GM23248 (cell line): ENCODE results near the gene SLC6A5. TPM values are rescaled to one million over a fixed set of nuclear protein-coding genes. Genes with fewer than 3 reads are reported as not detected.

Experiments
- DNase-seq: peaks from one replicate; pipeline ENCODE4 v3.0.0-alpha.2; 2015
- H2AFZ ChIP-seq: fragments of 200-600 bp; sonication (generic); 2 replicates; pipeline ENCODE4 v1.6.1; 2016; ENCODE audit warnings: antibody characterized with exemption
- H3F3A ChIP-seq: fragments of 200-600 bp; sonication (generic); 2 replicates; pipeline ENCODE4 v1.6.1; 2016; ENCODE audit warnings: mild to moderate bottlenecking, antibody characterized with exemption, mixed run types; ENCODE audit not compliant: insufficient read depth
- H3K27ac ChIP-seq: fragments of 200-600 bp; sonication (generic); 2 replicates; pipeline ENCODE4 v1.5.1; 2016; ENCODE audit warnings: mild to moderate bottlenecking
- H3K27me3 ChIP-seq: fragments of 200-600 bp; sonication (generic); replicated peaks from 2 replicates; pipeline ENCODE4 v1.6.1; 2016; ENCODE audit warnings: mild to moderate bottlenecking; ENCODE audit not compliant: insufficient read depth
- H3K36me3 ChIP-seq: fragments of 200-600 bp; sonication (generic); 2 replicates; pipeline ENCODE4 v1.6.1; 2016; ENCODE audit warnings: low read depth, mild to moderate bottlenecking
- H3K4me1 ChIP-seq: fragments of 200-600 bp; sonication (generic); 2 replicates; pipeline ENCODE4 v1.6.1; 2016; ENCODE audit warnings: mild to moderate bottlenecking; ENCODE audit not compliant: insufficient read depth
- H3K4me2 ChIP-seq: fragments of 200-600 bp; sonication (generic); one replicate; pipeline ENCODE4 v1.6.1; 2016; ENCODE audit warnings: mild to moderate bottlenecking; ENCODE audit not compliant: unreplicated experiment
- H3K4me3 ChIP-seq: fragments of 200-600 bp; sonication (generic); 2 replicates; pipeline ENCODE4 v1.5.1; 2016; ENCODE audit warnings: mild to moderate bottlenecking
- H3K79me2 ChIP-seq: fragments of 200-600 bp; sonication (generic); 2 replicates; pipeline ENCODE4 v1.6.1; 2016; ENCODE audit warnings: mild to moderate bottlenecking; ENCODE audit not compliant: insufficient read depth
- H3K9ac ChIP-seq: fragments of 200-600 bp; sonication (generic); 2 replicates; pipeline ENCODE4 v1.6.1; 2016; ENCODE audit warnings: mild to moderate bottlenecking
- H3K9me2 ChIP-seq: fragments of 200-600 bp; sonication (generic); 2 replicates; pipeline ENCODE4 v1.6.1; 2016; ENCODE audit warnings: mixed run types, mild to moderate bottlenecking, moderate library complexity; ENCODE audit not compliant: insufficient read depth
- H3K9me3 ChIP-seq: fragments of 200-600 bp; sonication (generic); one replicate; pipeline ENCODE4 v1.6.1; 2017; ENCODE audit warnings: low read depth
- H4K20me1 ChIP-seq: fragments of 200-600 bp; sonication (generic); 2 replicates; pipeline ENCODE4 v1.6.0; 2016; ENCODE audit not compliant: insufficient read depth
- EZH2 ChIP-seq: fragments of 200-600 bp; sonication (generic); IDR thresholded peaks from 2 replicates; pipeline ENCODE4 v1.6.1; 2018; ENCODE audit warnings: antibody characterized with exemption, mild to moderate bottlenecking; ENCODE audit not compliant: insufficient read depth, poor library complexity, severe bottlenecking
- EZH2phosphoT487 ChIP-seq: fragments of 200-600 bp; sonication (generic); IDR thresholded peaks from 2 replicates; pipeline ENCODE4 v1.6.1; 2018; ENCODE audit warnings: antibody characterized with exemption, moderate library complexity, mild to moderate bottlenecking, low read depth; ENCODE audit not compliant: insufficient read depth
- WGBS, 2 experiments: methylation state at CpG; one replicate each; pipeline ENCODE4 v1.1.6; 2015 to 2017; ENCODE audit warnings: low lambda C conversion rate in 2 of 2, low coverage in 1 of 2; ENCODE audit errors: missing lambda C conversion rate in 2 of 2; 5-methylcytosine and 5-hydroxymethylcytosine counted together
- in situ Hi-C: fragments of 300-500 bp; cut with MboI; formaldehyde crosslinking; loops from 2 replicates; pipeline ENCODE4 v1.15.0; 2020
- polyA plus RNA-seq: library from polyadenylated mRNA; unstranded; fragments of >200 nt; fragmentation: Nextera tagmentation; extraction: Ambion mirVana; gene quantifications from 2 replicates; pipeline ENCODE4 v1.2.1, GENCODE V29; 2016
- total RNA-seq: library from RNA; depleted of rRNA; stranded (reverse); fragments of >200 nt; shearing (Covaris generic); gene quantifications from 2 replicates; pipeline ENCODE4 v1.2.3, GENCODE V29; 2014

Gene SLC6A5
- total and polyA plus RNA-seq, 2 experiments from 2014 or later: not detected

- Histone ChIP-seq H4K20me1 (no peaks in the 10 kb centered on the region), H3K4me2 (no peak overlapping the region), H3K9me3 (no peaks in the 10 kb centered on the region), H3F3A (no peaks in the 10 kb centered on the region), H3K9ac (no peak overlapping the region), H3K4me3 (no peak overlapping the region), H3K27ac (no peak overlapping the region), H3K4me1 (no peaks in the 10 kb centered on the region), H3K79me2 (no peaks in the 10 kb centered on the region), H2AFZ (no peak overlapping the region), H3K9me2 (no peaks in the 10 kb centered on the region), H3K27me3 (no peaks in the 10 kb centered on the region), H3K36me3 (no peaks in the 10 kb centered on the region)
- in situ Hi-C loops: loop anchor here (25.0 kb wide), 1 partner anchor 864 kb away; no protein-coding TSS in a partner anchor
- 35 to 36% methylated on average over 4 of the region's 4 CpGs for WGBS, 2 experiments
- peak; percentile 52 for DNase-seq
- TF ChIP-seq EZH2phosphoT487 (no peak), EZH2 (no peak)
Observed at GRCh38 chr11:20647976-20648565, 48.7 kb downstream of the SLC6A5 start.

- no peak overlapping the region for H3K4me2 ChIP-seq
- H3K79me2 ChIP-seq: no peaks in the 10 kb centered on the region
- H2AFZ ChIP-seq: no peak overlapping the region
- H3K4me1 ChIP-seq: no peaks in the 10 kb centered on the region
- in situ Hi-C loops: no loop called here
- H3K27me3 ChIP-seq: peaks cover 19% of the 10 kb centered on the region
- H3K9me2 ChIP-seq: no peaks in the 10 kb centered on the region
- no peak overlapping the region for H3K9ac ChIP-seq
- H4K20me1 ChIP-seq: no peaks in the 10 kb centered on the region
- H3F3A ChIP-seq: no peaks in the 10 kb centered on the region
- no peak for TF ChIP-seq EZH2phosphoT487
- no peak for TF ChIP-seq EZH2
- no peak for DNase-seq
- H3K36me3 ChIP-seq: no peaks in the 10 kb centered on the region
- no peak overlapping the region for H3K4me3 ChIP-seq
- H3K9me3 ChIP-seq: no peaks in the 10 kb centered on the region
- no peak overlapping the region for H3K27ac ChIP-seq
- 46 to 50% methylated on average over 13 of the region's 13 CpGs for WGBS, 2 experiments
Observed at GRCh38 chr11:20652150-20652806, 52.9 kb downstream of the SLC6A5 start.

- 0 to 2% methylated on average over 3 of the region's 3 CpGs for WGBS, 2 experiments
Observed at GRCh38 chr11:20654038-20654437, 54.6 kb downstream of the SLC6A5 start.

GRCh38 chr11:20656901-20657300 is 57.5 kb downstream of the SLC6A5 start:
- in situ Hi-C loops: no loop called here
- TF ChIP-seq EZH2phosphoT487 (no peak), EZH2 (no peak)
- Histone ChIP-seq H3K9me2 (no peaks in the 10 kb centered on the region), H3K36me3 (no peaks in the 10 kb centered on the region), H3K4me2 (no peak overlapping the region), H3K27ac (no peak overlapping the region), H4K20me1 (no peaks in the 10 kb centered on the region), H3K79me2 (no peaks in the 10 kb centered on the region), H3K9ac (no peak overlapping the region), H3K4me3 (no peak overlapping the region), H3F3A (no peaks in the 10 kb centered on the region), H3K4me1 (no peaks in the 10 kb centered on the region), H2AFZ (no peak overlapping the region), H3K27me3 (peaks cover 19% of the 10 kb centered on the region), H3K9me3 (no peaks in the 10 kb centered on the region)
- no peak for DNase-seq
- WGBS, 2 experiments: 45 to 50% methylated on average over 4 of the region's 4 CpGs

More at GRCh38 chr11:20654038-20654437, 54.6 kb downstream of the SLC6A5 start:
- Histone ChIP-seq H3K9me3 (no peaks in the 10 kb centered on the region), H3K4me2 (no peak overlapping the region), H3K9me2 (no peaks in the 10 kb centered on the region), H3K4me1 (no peaks in the 10 kb centered on the region), H3K27me3 (peaks cover 19% of the 10 kb centered on the region), H3K4me3 (no peak overlapping the region), H3K9ac (no peak overlapping the region), H3K36me3 (no peaks in the 10 kb centered on the region), H3K79me2 (no peaks in the 10 kb centered on the region), H4K20me1 (no peaks in the 10 kb centered on the region), H2AFZ (no peak overlapping the region), H3F3A (no peaks in the 10 kb centered on the region), H3K27ac (no peak overlapping the region)
- DNase-seq: no peak
- in situ Hi-C loops: no loop called here
- TF ChIP-seq EZH2 (no peak), EZH2phosphoT487 (no peak)
